GM21786 (cell line): ENCODE results near the gene PLEKHA5.
A peak's percentile ranks its signal among the peaks of the same experiment; 100 is the strongest.
"Not testable (repeated sequence)": the region's sequence is repeated elsewhere in the genome, so short reads cannot be mapped to it uniquely, and the experiment has no call there.

ENCODE experiments used
- ATAC-seq: cut with Tn5 transposase; IDR thresholded peaks from one replicate; pipeline ENCODE4 v1.9.1; 2021; ENCODE audit not compliant: unreplicated experiment

The PLEKHA5 gene

DNA sequence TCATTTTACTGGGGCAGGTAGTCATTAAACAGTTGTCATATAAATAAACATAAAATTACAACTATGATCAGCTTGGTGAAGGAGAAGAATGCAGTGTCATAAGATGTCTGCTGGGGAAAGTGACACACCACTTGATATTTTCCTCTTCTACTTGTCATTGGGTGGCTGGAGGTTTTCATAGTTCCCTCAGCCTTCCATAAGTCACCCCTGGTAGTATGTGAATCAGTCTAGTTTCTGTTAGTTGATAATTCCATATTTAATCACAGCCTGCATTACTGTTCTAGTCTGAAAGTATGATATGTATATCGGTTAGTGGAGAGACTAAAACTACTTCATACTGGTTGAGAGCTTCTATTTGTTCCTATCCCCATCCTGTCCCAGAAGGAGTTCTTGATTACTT lies 38.2 kb downstream of the PLEKHA5 start:
- no peak for ATAC-seq

DNA sequence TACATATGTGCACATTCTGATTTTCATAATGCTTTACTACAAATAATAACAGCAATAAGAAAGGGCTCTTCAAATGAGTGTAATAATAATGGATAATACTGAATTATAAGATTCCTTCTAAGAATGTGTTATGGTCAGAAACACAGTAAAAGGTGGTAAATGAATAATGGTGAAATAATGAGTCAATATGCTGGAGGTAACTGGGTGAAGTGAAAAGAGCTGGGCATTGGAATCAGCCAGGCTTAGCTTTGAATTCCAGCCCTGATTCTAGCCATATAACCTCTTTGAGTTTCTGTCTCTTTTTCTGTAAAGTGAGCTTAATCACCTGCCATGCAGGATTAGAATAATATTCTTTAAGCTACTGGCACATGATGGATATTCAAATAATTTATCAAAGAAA lies 39.1 kb downstream of the PLEKHA5 start:
- ATAC-seq: no peak

GRCh38 chr12:19169222-19169621 lies 39.7 kb downstream of the PLEKHA5 start:
- no peak for ATAC-seq

DNA sequence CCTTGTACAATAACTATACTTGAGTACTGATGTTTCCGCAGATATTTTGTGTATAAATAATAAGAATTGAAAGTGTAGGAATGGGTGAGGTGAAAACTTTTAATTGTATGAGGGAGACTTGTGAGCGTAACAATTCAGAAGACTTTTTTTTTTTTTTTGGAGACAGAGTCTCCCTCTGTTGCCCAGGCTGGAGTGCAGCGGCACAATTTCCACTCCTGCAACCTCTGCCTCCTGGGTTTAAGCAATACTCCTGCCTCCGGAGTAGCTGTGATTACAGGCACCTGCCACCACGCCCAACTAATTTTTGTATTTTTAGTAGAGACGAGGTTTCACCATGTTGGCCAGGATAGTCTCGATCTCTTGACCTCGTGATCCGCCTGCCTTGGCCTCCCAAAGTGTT lies 40.8 kb downstream of the PLEKHA5 start:
- ATAC-seq: not testable (repeated sequence)

DNA sequence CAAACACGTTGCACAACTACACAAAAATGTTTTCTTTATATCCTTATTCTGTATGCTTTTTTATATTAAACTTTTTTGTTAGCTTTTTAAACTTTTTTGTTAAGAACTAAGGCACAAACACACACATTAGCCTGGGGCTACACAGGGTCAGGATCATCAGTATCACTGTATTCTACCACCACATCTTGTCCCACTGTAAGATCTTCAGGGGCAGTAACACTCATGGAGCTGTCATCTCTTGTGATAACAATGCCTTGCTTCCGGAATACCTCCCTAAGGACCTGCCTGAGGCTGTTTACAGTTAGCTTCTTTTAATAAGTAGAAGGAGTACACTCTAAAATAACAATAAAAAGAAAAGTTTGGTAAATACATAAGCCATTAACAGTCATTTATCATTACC lies 42.2 kb downstream of the PLEKHA5 start:
- ATAC-seq: no peak

GRCh38 chr12:19177754-19178153 lies 48.2 kb downstream of the PLEKHA5 start:
- no peak for ATAC-seq

- ATAC-seq: no peak
Measured at GRCh38 chr12:19179986-19180385, 50.5 kb downstream of the PLEKHA5 start.

- no peak for ATAC-seq
Measured at GRCh38 chr12:19181666-19182426, 52.3 kb downstream of the PLEKHA5 start.

- ATAC-seq: no peak
Measured at GRCh38 chr12:19183121-19183838, 53.7 kb downstream of the PLEKHA5 start.

- ATAC-seq: no peak
Measured at GRCh38 chr12:19185262-19185929, 55.9 kb downstream of the PLEKHA5 start.

GRCh38 chr12:19186722-19187661 lies 57.5 kb downstream of the PLEKHA5 start:
- peak; percentile 49 for ATAC-seq

DNA sequence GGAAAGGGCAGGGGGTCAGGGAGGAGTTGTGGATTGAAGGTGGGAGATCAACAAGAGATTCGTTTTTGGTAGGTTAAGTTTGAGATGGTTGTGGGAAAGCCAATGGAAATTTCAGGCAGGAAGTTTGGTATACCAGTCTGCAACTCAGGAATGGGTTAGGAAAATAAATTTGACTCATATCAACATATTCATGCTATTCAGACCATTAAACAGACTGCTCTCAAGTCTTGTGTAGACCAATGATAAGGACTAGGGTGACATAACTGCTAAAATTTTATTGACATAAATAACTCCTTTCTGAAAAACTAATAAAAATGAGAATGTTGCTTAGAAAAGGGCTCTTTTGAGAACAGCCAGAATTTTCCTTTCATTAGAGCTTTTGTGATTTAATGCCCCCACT lies 60.0 kb downstream of the PLEKHA5 start:
- ATAC-seq: no peak

DNA sequence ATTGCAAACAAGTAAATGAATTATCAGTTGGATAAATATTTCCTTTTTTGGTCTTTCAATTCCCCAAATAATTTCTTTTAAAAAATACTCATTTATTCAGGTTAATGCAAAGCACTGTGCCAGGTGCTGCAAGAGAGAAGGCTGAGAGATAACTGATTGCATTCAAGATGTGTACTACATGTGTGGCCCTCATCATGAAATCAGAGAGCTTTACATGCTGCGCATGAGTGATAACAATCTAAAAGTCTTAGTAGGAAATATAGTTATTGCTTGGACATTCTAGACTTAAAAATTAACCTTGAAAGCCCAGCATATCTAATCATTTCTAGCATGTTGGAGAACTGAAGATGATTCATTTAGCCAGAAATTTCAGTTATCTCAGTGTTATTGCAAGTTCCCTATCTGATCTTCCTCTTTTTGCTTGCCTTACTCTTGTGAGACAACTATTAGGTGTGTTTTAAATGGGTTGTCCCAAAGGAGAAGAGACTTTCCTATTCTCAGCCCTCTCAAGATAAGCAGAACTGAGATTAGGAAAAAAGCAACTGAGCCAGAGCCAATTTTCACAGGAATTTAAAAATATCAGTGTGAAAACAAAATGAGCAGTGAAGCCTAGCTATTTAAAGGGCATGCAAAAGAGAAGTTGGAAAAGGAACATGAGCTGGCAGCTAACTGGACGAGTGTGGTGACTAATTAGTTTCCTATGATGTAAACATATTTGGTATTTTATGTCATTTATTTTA lies 60.9 kb downstream of the PLEKHA5 start:
- ATAC-seq: no peak

GRCh38 chr12:19191089-19191488 lies 61.6 kb downstream of the PLEKHA5 start:
- ATAC-seq: no peak

DNA sequence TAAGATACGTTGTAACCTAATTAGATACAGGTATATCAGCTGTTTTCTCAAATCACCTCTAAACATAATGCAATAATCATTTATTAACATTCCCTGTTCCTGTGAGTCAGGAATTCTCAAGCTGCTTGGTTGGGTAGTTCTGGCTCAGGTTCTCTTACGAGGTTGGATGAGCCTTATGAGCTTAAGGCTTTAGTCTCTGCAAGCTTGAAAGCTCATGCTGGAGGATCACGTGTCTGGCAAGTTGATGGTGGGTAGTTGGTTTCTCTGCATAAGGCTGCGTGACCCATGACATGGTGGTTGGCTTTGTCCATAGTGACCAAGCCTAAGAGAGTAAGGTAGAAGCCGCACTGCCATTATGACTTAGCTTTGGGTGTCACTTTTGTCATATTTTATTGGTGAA lies 62.0 kb downstream of the PLEKHA5 start:
- no peak for ATAC-seq

DNA sequence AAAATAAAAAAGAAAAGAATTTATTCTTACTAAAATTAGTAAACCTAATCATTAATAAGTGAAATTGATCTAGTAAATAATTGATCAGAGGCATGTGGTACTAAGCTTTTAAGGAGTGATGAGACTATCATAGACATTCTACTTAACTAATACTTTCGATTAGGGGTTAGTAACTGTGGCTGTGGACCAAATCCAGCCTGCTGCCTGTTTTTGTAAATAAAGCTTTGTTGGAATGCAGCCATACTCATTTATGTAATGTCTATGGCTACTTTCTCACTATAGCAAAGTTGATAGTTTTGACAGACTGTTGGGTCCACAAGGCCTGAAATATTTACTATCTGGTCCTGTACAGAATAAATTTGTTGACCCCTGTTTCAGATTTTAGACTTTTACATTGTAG lies 63.2 kb downstream of the PLEKHA5 start:
- no peak for ATAC-seq

GRCh38 chr12:19194963-19195362 lies 65.4 kb downstream of the PLEKHA5 start:
- ATAC-seq: no peak

DNA sequence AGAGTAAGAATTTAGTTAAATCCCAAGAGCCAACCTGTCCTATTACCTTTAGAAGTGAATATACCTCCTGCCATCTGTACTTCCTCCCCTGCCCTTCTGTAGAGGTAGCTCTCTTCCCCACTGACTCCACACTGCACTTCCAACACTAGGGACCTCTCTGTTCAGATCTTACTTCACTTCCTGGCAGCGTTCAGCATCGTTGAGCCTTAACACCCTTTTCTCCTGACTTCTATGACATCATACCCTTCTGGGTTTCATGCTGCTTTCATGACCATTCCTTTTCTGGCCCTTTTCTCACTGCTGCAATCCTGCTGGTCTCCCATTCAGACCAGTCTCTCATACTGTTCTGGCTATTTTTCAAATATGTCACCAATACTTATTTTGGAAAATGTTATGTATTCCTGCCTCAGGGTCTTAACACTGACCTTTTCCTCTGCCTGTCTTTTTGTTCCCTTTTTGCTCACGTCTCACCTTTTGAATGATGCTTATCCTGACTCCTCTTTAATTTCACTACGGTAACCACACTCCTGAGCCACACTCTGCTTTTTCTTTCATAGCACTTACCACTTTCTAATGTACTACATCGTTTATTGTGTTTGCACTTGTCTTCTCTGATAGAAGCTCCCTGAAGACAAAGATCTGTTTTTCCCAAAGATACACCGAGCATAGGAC lies 67.6 kb downstream of the PLEKHA5 start:
- no peak for ATAC-seq

DNA sequence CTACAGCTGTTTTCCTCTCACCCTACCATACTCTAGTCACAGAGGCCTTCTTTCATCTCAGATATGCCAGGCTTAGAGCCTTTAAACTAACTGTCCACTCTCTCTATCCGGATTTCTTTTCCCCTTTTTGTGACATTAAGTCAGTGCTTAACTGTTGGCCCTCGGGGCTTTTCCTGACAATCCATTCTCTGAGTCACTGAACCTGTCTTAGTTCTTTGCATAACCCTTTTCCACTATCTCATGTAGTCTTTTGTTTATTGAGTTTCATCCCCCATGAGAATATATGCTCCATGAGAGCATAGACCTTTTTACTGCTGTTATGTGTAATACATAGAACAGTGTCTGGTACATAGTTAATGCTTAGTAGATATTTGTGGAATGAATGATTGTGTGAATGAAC lies 68.7 kb downstream of the PLEKHA5 start:
- no peak for ATAC-seq

DNA sequence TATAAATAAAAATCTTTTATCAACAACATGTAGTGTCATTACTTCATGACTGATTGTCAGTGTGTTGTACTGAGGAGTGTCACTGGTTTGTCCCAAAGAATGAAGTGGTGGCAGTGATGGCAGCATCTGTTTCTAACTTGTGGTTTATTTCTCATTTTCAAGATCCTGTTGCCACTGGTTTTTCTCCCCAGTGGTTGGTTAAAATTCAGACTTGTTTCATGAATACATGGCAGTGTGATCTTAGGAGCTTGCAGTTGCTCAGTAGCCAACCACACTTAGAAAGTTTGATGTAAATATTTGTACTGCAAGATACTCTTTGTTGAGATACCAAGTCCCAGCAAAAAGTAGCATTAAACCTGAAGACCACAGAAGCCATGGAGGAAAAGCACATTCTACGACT lies 69.8 kb downstream of the PLEKHA5 start:
- ATAC-seq: no peak
